GM10266 (cell line): Measurements from ENCODE around the gene SLC7A9.

Experiments
- DNase-seq: peaks from one replicate; pipeline ENCODE4 v3.0.0; 2012; ENCODE audit errors: extremely low spot score
- CTCF ChIP-seq: IDR thresholded peaks from 2 replicates; pipeline ENCODE4 v1.5.1; 2012; ENCODE audit warnings: mild to moderate bottlenecking, low read depth; ENCODE audit not compliant: control insufficient read depth, insufficient read depth; ENCODE audit errors: missing control alignments

Gene SLC7A9

GRCh38 chr19:32823747-32824102 lies 45.8 kb downstream of the SLC7A9 start:
- no peak for TF ChIP-seq CTCF
- no peak for DNase-seq

DNA sequence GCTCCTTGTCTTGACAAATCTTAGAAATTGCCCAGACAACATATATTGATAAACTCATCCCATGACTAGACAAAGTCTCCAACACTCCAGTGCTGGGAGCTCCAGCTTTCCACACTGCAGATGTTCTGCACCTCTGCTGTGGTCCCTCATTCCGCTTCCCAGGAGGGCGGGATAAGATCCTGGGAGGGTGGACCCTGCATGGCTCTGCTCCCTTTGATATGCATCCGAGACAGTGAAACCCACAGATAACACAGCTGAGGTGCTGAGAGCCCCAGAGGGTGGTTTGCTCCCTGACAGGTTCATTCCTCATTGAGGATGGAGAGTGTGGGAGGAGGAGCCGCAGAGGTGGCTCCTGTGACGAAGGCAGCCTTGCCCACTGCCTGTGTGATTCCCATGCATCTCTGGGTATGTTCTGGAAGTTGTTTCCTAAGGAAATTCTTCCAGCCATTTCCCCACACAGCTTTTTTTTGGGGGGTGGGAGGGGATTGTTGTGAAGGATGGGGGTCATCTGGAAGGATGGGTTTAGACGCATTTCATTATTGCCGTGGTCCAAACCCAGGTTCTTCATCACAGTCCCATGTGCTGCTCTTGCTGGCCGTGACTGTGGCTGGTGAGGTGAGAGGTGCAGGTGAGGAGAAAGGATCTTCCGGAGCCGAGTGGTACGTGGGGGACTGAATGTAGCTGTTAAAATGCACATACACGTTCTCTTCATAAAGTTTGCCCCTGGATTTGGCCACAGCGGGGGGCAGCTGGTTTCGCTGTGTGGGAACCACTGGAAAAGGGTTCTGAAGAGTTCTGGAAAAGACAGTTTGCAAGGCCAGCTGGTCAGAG lies 46.4 kb downstream of the SLC7A9 start:
- no peak for DNase-seq
- TF ChIP-seq CTCF: no peak

- TF ChIP-seq CTCF: no peak
- DNase-seq: no peak
Measured at GRCh38 chr19:32819419-32820400, 49.9 kb downstream of the SLC7A9 start.

- no peak for DNase-seq
- TF ChIP-seq CTCF: no peak
Measured at GRCh38 chr19:32818536-32818935, 51.0 kb downstream of the SLC7A9 start.

GRCh38 chr19:32817569-32818476 lies 51.7 kb downstream of the SLC7A9 start:
- DNase-seq: no peak
- TF ChIP-seq CTCF: no peak

GRCh38 chr19:32816555-32817099 lies 52.9 kb downstream of the SLC7A9 start:
- no peak for TF ChIP-seq CTCF
- no peak for DNase-seq
